Keratinocyte (primary cell): ENCODE measurements around the gene IDI1. TPM values are rescaled to one million over a fixed set of nuclear protein-coding genes. Genes with fewer than 3 reads are reported as not detected.

Source experiments
- DNase-seq: peaks from one replicate; pipeline ENCODE4 v3.0.0-alpha.2; 2011; ENCODE audit warnings: low read depth, missing footprints, low spot score
- FAIRE-seq: peaks from 2 replicates; lab custom pipeline; 2011; peaks lifted over from hg19 to GRCh38; lab: Jason Lieb, UNC
- H2AFZ ChIP-seq: 2 replicates; pipeline ENCODE4 v1.6.0; 2012; ENCODE audit warnings: low read length, control low read depth, inconsistent platforms; ENCODE audit not compliant: control insufficient read depth
- H3K27ac ChIP-seq: 2 replicates; pipeline ENCODE4 v1.5.1; 2011; ENCODE audit warnings: low read length; ENCODE audit not compliant: control insufficient read depth, insufficient read depth
- H3K27me3 ChIP-seq: 3 replicates; pipeline ENCODE4 v1.6.0; 2011; ENCODE audit warnings: low read length; ENCODE audit not compliant: control insufficient read depth, insufficient read depth; ENCODE audit errors: extremely low read depth
- H3K36me3 ChIP-seq, 2 experiments: 2 replicates in 1 of 2; 3 replicates in 1 of 2; pipeline ENCODE4 v1.5.1; 2011; ENCODE audit warnings: low read length in 2 of 2, mild to moderate bottlenecking in 1 of 2; ENCODE audit not compliant: control insufficient read depth in 2 of 2, insufficient read depth in 2 of 2; ENCODE audit errors: extremely low read depth in 1 of 2
- H3K4me1 ChIP-seq: 3 replicates; pipeline ENCODE4 v1.5.1; 2011; ENCODE audit warnings: low read length; ENCODE audit not compliant: control insufficient read depth, insufficient read depth; ENCODE audit errors: extremely low read depth
- H3K4me2 ChIP-seq: 3 replicates; pipeline ENCODE4 v1.6.0; 2011; ENCODE audit warnings: low read depth, low read length; ENCODE audit not compliant: control insufficient read depth, insufficient read depth; ENCODE audit errors: extremely low read depth
- H3K4me3 ChIP-seq, 3 experiments: fragments of 200-600 bp in 1 of 3; sonication (generic) in 1 of 3; 2 replicates in 2 of 3; 3 replicates in 1 of 3; pipeline ENCODE4 v1.5.1; 2011 to 2016; ENCODE audit warnings: low read length in 3 of 3, mild to moderate bottlenecking in 3 of 3, control low read depth in 2 of 3, inconsistent platforms in 1 of 3, low read depth in 1 of 3, mixed read lengths in 1 of 3, mixed run types in 1 of 3, moderate library complexity in 1 of 3; ENCODE audit not compliant: control insufficient read depth in 2 of 3, insufficient read depth in 2 of 3; ENCODE audit errors: extremely low read depth in 1 of 3
- H3K79me2 ChIP-seq: 2 replicates; pipeline ENCODE4 v1.6.0; 2012; ENCODE audit warnings: low read length; ENCODE audit not compliant: control insufficient read depth, insufficient read depth
- H3K9ac ChIP-seq: 3 replicates; pipeline ENCODE4 v1.6.0; 2011; ENCODE audit warnings: low read length; ENCODE audit not compliant: control insufficient read depth, insufficient read depth; ENCODE audit errors: extremely low read depth
- H3K9me1 ChIP-seq: 3 replicates; pipeline ENCODE4 v1.6.0; 2011; ENCODE audit warnings: low read length; ENCODE audit not compliant: control insufficient read depth, insufficient read depth; ENCODE audit errors: extremely low read depth
- H3K9me3 ChIP-seq: 2 replicates; pipeline ENCODE4 v1.5.1; 2012; ENCODE audit warnings: low read depth, low read length; ENCODE audit not compliant: control insufficient read depth
- H4K20me1 ChIP-seq: 3 replicates; pipeline ENCODE4 v1.6.0; 2011; ENCODE audit warnings: low read length; ENCODE audit not compliant: control insufficient read depth, insufficient read depth; ENCODE audit errors: extremely low read depth
- EZH2 ChIP-seq: IDR thresholded peaks from one replicate; pipeline ENCODE4 v1.6.1; 2012; ENCODE audit warnings: inconsistent platforms, mild to moderate bottlenecking, low read length, moderate library complexity
- dilution Hi-C: fragments of 300-500 bp; cut with MboI; formaldehyde crosslinking; loops from one replicate; pipeline ENCODE4 v1.7.0; 2020; ENCODE audit warnings: low sequenced_read_pairs; ENCODE audit not compliant: extremely low pct_ligation_motif_present
- polyA plus RNA-seq, 5 experiments: library from polyadenylated mRNA; depleted of rRNA in 3 of 5; stranded (reverse) in 3 of 5; stranded (forward) in 1 of 5; unstranded in 1 of 5; fragments of >200 nt; gene quantifications; 1 replicate in 1 of 5; 2 replicates in 3 of 5; 3 replicates in 1 of 5; pipeline versions ENCODE4 v1.2.1 to v1.2.3, GENCODE V29; 2011 to 2012; ENCODE audit warnings: missing spikeins in 2 of 5, low read depth in 1 of 5, low replicate concordance in 1 of 5
- TF ChIP-seq, protein P1 (sequence below), 3 experiments: IDR thresholded peaks in 1 of 3; conservative IDR thresholded peaks in 1 of 3; optimal IDR thresholded peaks in 1 of 3; 2 replicates in 2 of 3; 3 replicates in 1 of 3; pipeline versions ENCODE3 to v1.5.1; 2011; ENCODE audit warnings: low read length in 3 of 3, mild to moderate bottlenecking in 3 of 3, moderate library complexity in 2 of 3, control low read depth in 1 of 3, inconsistent platforms in 1 of 3; ENCODE audit not compliant: insufficient read depth in 2 of 3; ENCODE audit errors: extremely low read depth in 1 of 3

IDI1 gene
- polyA plus RNA-seq, 1 donor (not counting 4 experiments of a cell fraction or from before 2014, with no cell fraction given) = 298 TPM

DNA sequence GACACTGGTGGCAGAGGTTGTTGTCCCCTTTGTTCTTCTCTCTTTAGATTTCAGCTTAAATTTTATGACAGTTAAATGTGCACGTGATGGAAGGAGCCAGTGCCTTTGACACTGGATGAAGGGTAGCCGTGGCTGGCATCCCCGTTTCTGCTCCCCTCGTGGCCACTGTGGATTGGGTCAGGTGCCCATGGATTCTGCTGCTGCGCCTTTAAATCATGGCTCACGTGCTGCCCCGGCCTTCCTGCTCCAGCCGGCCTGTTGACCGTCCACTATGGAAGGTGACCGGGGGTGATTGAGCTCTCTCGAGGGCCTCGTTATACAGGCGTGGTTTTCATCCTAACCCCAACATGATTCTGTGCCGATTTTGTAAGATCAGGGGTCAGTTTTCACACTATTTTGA is 41.8 kb upstream of the IDI1 start:
- H3K9me1 ChIP-seq = peaks cover 3% of the 10 kb centered on the region
- H3K27me3 ChIP-seq = no peaks in the 10 kb centered on the region
- peaks cover 23% of the 10 kb centered on the region for H3K79me2 ChIP-seq
- H4K20me1 ChIP-seq = no peaks in the 10 kb centered on the region
- H3K9ac ChIP-seq = no peak overlapping the region
- dilution Hi-C loops = no loop called here
- FAIRE-seq (no peak), DNase-seq (no peak)
- H3K36me3 ChIP-seq = peaks cover 48 to 63% of the 10 kb centered on the region in 2 experiments
- no peak overlapping the region for H3K4me3 ChIP-seq
- H3K4me2 ChIP-seq = no peak overlapping the region
- H2AFZ ChIP-seq = no peak overlapping the region
- TF ChIP-seq EZH2 = no peak
- TF ChIP-seq, protein P1, sequence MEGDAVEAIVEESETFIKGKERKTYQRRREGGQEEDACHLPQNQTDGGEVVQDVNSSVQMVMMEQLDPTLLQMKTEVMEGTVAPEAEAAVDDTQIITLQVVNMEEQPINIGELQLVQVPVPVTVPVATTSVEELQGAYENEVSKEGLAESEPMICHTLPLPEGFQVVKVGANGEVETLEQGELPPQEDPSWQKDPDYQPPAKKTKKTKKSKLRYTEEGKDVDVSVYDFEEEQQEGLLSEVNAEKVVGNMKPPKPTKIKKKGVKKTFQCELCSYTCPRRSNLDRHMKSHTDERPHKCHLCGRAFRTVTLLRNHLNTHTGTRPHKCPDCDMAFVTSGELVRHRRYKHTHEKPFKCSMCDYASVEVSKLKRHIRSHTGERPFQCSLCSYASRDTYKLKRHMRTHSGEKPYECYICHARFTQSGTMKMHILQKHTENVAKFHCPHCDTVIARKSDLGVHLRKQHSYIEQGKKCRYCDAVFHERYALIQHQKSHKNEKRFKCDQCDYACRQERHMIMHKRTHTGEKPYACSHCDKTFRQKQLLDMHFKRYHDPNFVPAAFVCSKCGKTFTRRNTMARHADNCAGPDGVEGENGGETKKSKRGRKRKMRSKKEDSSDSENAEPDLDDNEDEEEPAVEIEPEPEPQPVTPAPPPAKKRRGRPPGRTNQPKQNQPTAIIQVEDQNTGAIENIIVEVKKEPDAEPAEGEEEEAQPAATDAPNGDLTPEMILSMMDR (optimal IDR thresholded peaks at IDR 0.05 in 1 of 3, IDR thresholded peaks at IDR 0.05 in 1 of 3, conservative IDR thresholded peaks at IDR 0.05 in 1 of 3; ENCODE audit: extremely low read depth in 1 of 3, insufficient read depth in 2 of 3, low read length in 3 of 3) = no peak
- no peaks in the 10 kb centered on the region for H3K9me3 ChIP-seq
- H3K27ac ChIP-seq = no peak overlapping the region
- H3K4me1 ChIP-seq = no peaks in the 10 kb centered on the region

GRCh38 chr10:1089017-1089689 is 40.2 kb upstream of the IDI1 start:
- no peak for FAIRE-seq
- Histone ChIP-seq H3K27ac (no peak overlapping the region), H3K9me1 (peaks cover 1% of the 10 kb centered on the region), H3K4me2 (no peak overlapping the region), H3K9ac (no peak overlapping the region), H3K79me2 (peaks cover 22% of the 10 kb centered on the region), H3K9me3 (no peaks in the 10 kb centered on the region), H3K27me3 (no peaks in the 10 kb centered on the region), H3K36me3 (peaks cover 47 to 64% of the 10 kb centered on the region in 2 experiments), H3K4me1 (no peaks in the 10 kb centered on the region), H3K4me3 (no peak overlapping the region), H2AFZ (no peak overlapping the region), H4K20me1 (no peaks in the 10 kb centered on the region)
- dilution Hi-C loops = no loop called here
- no peak for TF ChIP-seq EZH2
- TF ChIP-seq, protein P1 (optimal IDR thresholded peaks at IDR 0.05 in 1 of 3, IDR thresholded peaks at IDR 0.05 in 1 of 3, conservative IDR thresholded peaks at IDR 0.05 in 1 of 3; ENCODE audit: extremely low read depth in 1 of 3, insufficient read depth in 2 of 3, low read length in 3 of 3) = no peak
- DNase-seq = no peak
